OCI-LY7 (cell line): ENCODE data around the gene HAUS2. TPM values are rescaled to one million over a fixed set of nuclear protein-coding genes. Genes with fewer than 3 reads are reported as not detected.

Experiments used
- BruUV-seq: library from RNA; stranded (reverse); fragments of 400-500 nt; replicated peaks from 2 replicates; lab custom pipeline; 2021; lab: Mats Ljungman, UMichigan
- CTCF ChIA-PET: fragments of 300-600 bp; sonication (Branson Sonifier 250); formaldehyde crosslinking; loops from one replicate; lab custom pipeline; 2022; ENCODE audit warnings: antibody characterized with exemption; ENCODE audit not compliant: unreplicated experiment; lab: Charles Lee
- POLR2A ChIA-PET: fragments of 300-600 bp; sonication (Branson Sonifier 250); formaldehyde crosslinking; loops from one replicate; lab custom pipeline; 2022; ENCODE audit warnings: antibody characterized with exemption; lab: Charles Lee
- DNase-seq: peaks from one replicate; pipeline ENCODE4 v3.0.0-alpha.2; 2015; ENCODE audit warnings: low spot score
- H2AFZ ChIP-seq: fragments of 200-600 bp; sonication (generic), shearing (Covaris generic); 2 replicates; pipeline ENCODE4 v1.6.1; 2014; ENCODE audit warnings: mild to moderate bottlenecking, antibody characterized with exemption, low read length, moderate library complexity
- H3K27ac ChIP-seq: fragments of 200-600 bp; sonication (generic); 2 replicates; pipeline ENCODE4 v1.5.1; 2014; ENCODE audit warnings: mixed run types, low read depth, mild to moderate bottlenecking, moderate library complexity, low read length, inconsistent platforms; ENCODE audit not compliant: poor library complexity, severe bottlenecking
- H3K36me3 ChIP-seq: fragments of 200-600 bp; sonication (generic); 2 replicates; pipeline ENCODE4 v1.6.1; 2014; ENCODE audit warnings: mild to moderate bottlenecking, antibody characterized with exemption, low read length, moderate library complexity, mixed read lengths; ENCODE audit not compliant: insufficient read depth
- H3K4me1 ChIP-seq: fragments of 200-600 bp; sonication (generic); 2 replicates; pipeline ENCODE4 v1.5.1; 2014; ENCODE audit warnings: mild to moderate bottlenecking, low read length; ENCODE audit not compliant: insufficient read depth, poor library complexity, severe bottlenecking
- H3K4me2 ChIP-seq: fragments of 200-600 bp; sonication (generic); 2 replicates; pipeline ENCODE4 v1.6.1; 2014; ENCODE audit warnings: mild to moderate bottlenecking, low read length
- H3K4me3 ChIP-seq: fragments of 200-600 bp; sonication (generic); 2 replicates; pipeline ENCODE4 v1.5.1; 2014; ENCODE audit warnings: mild to moderate bottlenecking, low read depth, low read length; ENCODE audit not compliant: poor library complexity, severe bottlenecking
- H3K79me2 ChIP-seq: fragments of 200-600 bp; sonication (generic); 2 replicates; pipeline ENCODE4 v1.6.1; 2016; ENCODE audit warnings: low read depth, mild to moderate bottlenecking, low read length, moderate library complexity, mixed read lengths; ENCODE audit not compliant: insufficient read depth
- H3K9me2 ChIP-seq: fragments of 200-600 bp; sonication (generic); 2 replicates; pipeline ENCODE4 v1.6.1; 2016; ENCODE audit warnings: mild to moderate bottlenecking, low read length, mixed read lengths; ENCODE audit not compliant: insufficient read depth
- H3K9me3 ChIP-seq: fragments of 200-600 bp; sonication (generic); 2 replicates; pipeline ENCODE4 v1.6.1; 2014; ENCODE audit warnings: mild to moderate bottlenecking, mixed run types, low read length, mixed read lengths
- H4K20me1 ChIP-seq: fragments of 200-600 bp; sonication (generic); 2 replicates; pipeline ENCODE4 v1.6.1; 2014; ENCODE audit warnings: mild to moderate bottlenecking, antibody characterized with exemption, low read length, moderate library complexity, mixed read lengths; ENCODE audit not compliant: insufficient read depth
- EZH2phosphoT487 ChIP-seq: fragments of 200-600 bp; sonication (generic); IDR thresholded peaks from 2 replicates; pipeline ENCODE4 v1.6.1; 2018; ENCODE audit warnings: low read depth, borderline replicate concordance, mild to moderate bottlenecking, mixed run types, antibody characterized with exemption, low read length, moderate library complexity, mixed read lengths
- intact Hi-C: fragments of 100-400 bp; cut with micrococcal nuclease; formaldehyde crosslinking; loops from one replicate; pipeline ENCODE4 v1.10.0; 2022; ENCODE audit not compliant: unreplicated experiment
- total RNA-seq, 2 experiments: library from RNA; depleted of rRNA in 1 of 2; stranded (reverse); fragments of >200 nt in 1 of 2; shearing (Covaris generic) in 1 of 2; gene quantifications; 2 replicates each; pipeline ENCODE4 v1.2.3, GENCODE V29; 2014 to 2022
- TF ChIP-seq, protein P1 (sequence below): fragments of 200-600 bp; sonication (generic); conservative IDR thresholded peaks from 2 replicates; pipeline ENCODE4 v1.5.1; 2014; ENCODE audit warnings: mild to moderate bottlenecking, antibody characterized with exemption, low read length, moderate library complexity, mixed read lengths

The HAUS2 gene
- total RNA-seq, 2 experiments from 2014 or later, result 43.7 to 50.4 TPM

- Histone ChIP-seq H3K4me1 (peaks cover 40% of the 10 kb centered on the region), H3K36me3 (no peaks in the 10 kb centered on the region; the same call in 1 of the 2 replicates), H3K27ac (no peak overlapping the region), H4K20me1 (no peaks in the 10 kb centered on the region), H3K9me2 (no peaks in the 10 kb centered on the region), H3K79me2 (peaks cover 11% of the 10 kb centered on the region; the same call in 1 of the 2 replicates), H3K9me3 (no peaks in the 10 kb centered on the region; the same call in 1 of the 2 replicates), H3K4me2 (peak overlapping the region; percentile 78), H2AFZ (no peak overlapping the region), H3K4me3 (peak overlapping the region; percentile 79)
- ChIA-PET POLR2A (no interaction called here), CTCF (no interaction called here)
- no TSS peak for BruUV-seq
- TF ChIP-seq, protein P1, sequence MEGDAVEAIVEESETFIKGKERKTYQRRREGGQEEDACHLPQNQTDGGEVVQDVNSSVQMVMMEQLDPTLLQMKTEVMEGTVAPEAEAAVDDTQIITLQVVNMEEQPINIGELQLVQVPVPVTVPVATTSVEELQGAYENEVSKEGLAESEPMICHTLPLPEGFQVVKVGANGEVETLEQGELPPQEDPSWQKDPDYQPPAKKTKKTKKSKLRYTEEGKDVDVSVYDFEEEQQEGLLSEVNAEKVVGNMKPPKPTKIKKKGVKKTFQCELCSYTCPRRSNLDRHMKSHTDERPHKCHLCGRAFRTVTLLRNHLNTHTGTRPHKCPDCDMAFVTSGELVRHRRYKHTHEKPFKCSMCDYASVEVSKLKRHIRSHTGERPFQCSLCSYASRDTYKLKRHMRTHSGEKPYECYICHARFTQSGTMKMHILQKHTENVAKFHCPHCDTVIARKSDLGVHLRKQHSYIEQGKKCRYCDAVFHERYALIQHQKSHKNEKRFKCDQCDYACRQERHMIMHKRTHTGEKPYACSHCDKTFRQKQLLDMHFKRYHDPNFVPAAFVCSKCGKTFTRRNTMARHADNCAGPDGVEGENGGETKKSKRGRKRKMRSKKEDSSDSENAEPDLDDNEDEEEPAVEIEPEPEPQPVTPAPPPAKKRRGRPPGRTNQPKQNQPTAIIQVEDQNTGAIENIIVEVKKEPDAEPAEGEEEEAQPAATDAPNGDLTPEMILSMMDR, result no peak
- no peak for TF ChIP-seq EZH2phosphoT487
- peak; percentile 36 for DNase-seq
- intact Hi-C loops, result loop anchor here (5.0 kb wide), 2 partner anchors 76 to 341 kb away; no protein-coding TSS in a partner anchor
These were observed 28.1 kb downstream of the HAUS2 start for GRCh38 chr15:42576776-42577175.

- ChIA-PET CTCF (no interaction called here), POLR2A (no interaction called here)
- TF ChIP-seq, protein P1, result no peak
- no peak for TF ChIP-seq EZH2phosphoT487
- H2AFZ ChIP-seq, result no peak overlapping the region
- BruUV-seq, result no TSS peak
- H3K79me2 ChIP-seq, result peaks cover 11% of the 10 kb centered on the region; the same call in 1 of the 2 replicates
- no peaks in the 10 kb centered on the region for H4K20me1 ChIP-seq
- H3K4me2 ChIP-seq, result peak overlapping the region; percentile 78; the same call in 1 of the 2 replicates
- peak; percentile 29 for DNase-seq
- intact Hi-C loops, result loop anchor here (5.0 kb wide), 2 partner anchors 75 to 340 kb away; no protein-coding TSS in a partner anchor
- H3K4me3 ChIP-seq, result no peak overlapping the region
- no peaks in the 10 kb centered on the region for H3K9me2 ChIP-seq
- peaks cover 44% of the 10 kb centered on the region for H3K4me1 ChIP-seq
- no peaks in the 10 kb centered on the region; the same call in 1 of the 2 replicates for H3K9me3 ChIP-seq
- no peaks in the 10 kb centered on the region; the same call in 1 of the 2 replicates for H3K36me3 ChIP-seq
- H3K27ac ChIP-seq, result no peak overlapping the region
These were observed 28.9 kb downstream of the HAUS2 start for GRCh38 chr15:42577514-42578031.
